Measurements from ENCODE around the gene REM2. TPM values are rescaled to one million over a fixed set of nuclear protein-coding genes. Genes with fewer than 3 reads are reported as not detected.
A peak's percentile ranks its signal among the peaks of the same experiment; 100 is the strongest.

Gene REM2
- total RNA-seq, 4 donors from 2014 or later: 0.42 to 0.44 TPM; not detected in 2

DNA sequence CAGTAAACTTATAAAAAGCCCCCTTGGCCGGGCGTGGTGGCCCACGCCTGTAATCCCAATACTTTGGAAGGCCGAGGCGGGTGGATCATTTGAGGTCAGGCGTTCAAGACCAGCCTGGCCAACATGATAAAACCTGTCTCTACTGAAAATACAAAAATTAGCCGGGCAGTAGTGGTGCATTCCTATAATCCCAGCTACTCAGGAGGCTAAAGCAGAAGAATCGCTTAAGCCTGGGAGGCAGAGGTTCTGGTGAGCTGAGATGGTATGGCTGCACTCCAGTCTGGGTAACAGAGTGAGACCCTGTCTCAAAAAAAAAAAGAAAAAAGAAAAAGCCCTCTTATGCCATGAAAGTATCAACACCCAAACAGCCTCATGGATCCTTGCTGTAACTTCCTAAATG lies 42.5 kb downstream of the REM2 start:
- WGBS, 2 donors: 94 to 95% methylated on average over 8 of the region's 8 CpGs
- no peaks in the 10 kb centered on the region for H3K9me3 ChIP-seq

DNA sequence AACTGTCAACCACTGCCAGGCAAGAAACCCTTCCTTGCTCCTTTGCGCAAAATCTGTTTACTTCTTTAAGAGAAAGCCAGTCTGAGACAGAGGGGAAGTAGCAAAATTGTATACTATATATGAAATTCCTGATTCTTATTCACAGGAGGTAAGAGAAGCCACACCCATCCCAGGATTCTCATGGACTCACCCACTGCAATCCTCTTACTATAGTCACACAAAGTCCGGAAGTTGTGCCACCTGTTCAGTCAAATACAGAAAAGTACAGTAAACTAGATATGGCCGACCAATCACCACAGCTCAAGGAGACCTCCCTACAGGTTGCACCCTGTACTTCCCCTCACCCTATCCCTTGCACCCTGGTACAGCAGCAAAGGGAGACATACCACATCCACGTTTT lies 43.3 kb downstream of the REM2 start:
- no peak for DNase-seq (ENCODE audit: low spot score in 2 of 2)
- Histone ChIP-seq H3K36me3 (peaks cover 2 to 55% (median 7%) of the 10 kb centered on the region in 3 donors), H3K27me3 (no peaks in the 10 kb centered on the region), H3K4me3 (no peak overlapping the region), H3K27ac (no peak overlapping the region), H3K9me3 (no peaks in the 10 kb centered on the region), H3K4me1 (peaks cover 0 to 20% (median 12%) of the 10 kb centered on the region in 4 donors)
- TF ChIP-seq, protein P1, sequence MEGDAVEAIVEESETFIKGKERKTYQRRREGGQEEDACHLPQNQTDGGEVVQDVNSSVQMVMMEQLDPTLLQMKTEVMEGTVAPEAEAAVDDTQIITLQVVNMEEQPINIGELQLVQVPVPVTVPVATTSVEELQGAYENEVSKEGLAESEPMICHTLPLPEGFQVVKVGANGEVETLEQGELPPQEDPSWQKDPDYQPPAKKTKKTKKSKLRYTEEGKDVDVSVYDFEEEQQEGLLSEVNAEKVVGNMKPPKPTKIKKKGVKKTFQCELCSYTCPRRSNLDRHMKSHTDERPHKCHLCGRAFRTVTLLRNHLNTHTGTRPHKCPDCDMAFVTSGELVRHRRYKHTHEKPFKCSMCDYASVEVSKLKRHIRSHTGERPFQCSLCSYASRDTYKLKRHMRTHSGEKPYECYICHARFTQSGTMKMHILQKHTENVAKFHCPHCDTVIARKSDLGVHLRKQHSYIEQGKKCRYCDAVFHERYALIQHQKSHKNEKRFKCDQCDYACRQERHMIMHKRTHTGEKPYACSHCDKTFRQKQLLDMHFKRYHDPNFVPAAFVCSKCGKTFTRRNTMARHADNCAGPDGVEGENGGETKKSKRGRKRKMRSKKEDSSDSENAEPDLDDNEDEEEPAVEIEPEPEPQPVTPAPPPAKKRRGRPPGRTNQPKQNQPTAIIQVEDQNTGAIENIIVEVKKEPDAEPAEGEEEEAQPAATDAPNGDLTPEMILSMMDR (IDR thresholded peaks at IDR 0.05): no peak
- TF ChIP-seq POLR2A (IDR thresholded peaks at IDR 0.05) (no peak), EP300 (IDR thresholded peaks at IDR 0.05) (no peak)
- 81 to 83% methylated on average over 4 of the region's 4 CpGs for WGBS, 2 donors

More for the DNA sequence above, 42.5 kb downstream of the REM2 start:
- Histone ChIP-seq H3K27ac (no peak overlapping the region), H3K4me3 (no peak overlapping the region), H3K27me3 (no peaks in the 10 kb centered on the region), H3K4me1 (peaks cover 0 to 16% (median 12%) of the 10 kb centered on the region in 4 donors), H3K36me3 (peaks cover 2 to 63% (median 7%) of the 10 kb centered on the region in 3 donors)
- no peak for TF ChIP-seq EP300 (IDR thresholded peaks at IDR 0.05)
- no peak for TF ChIP-seq POLR2A (IDR thresholded peaks at IDR 0.05)
- TF ChIP-seq, protein P1 (IDR thresholded peaks at IDR 0.05): no peak
- DNase-seq (ENCODE audit: low spot score in 2 of 2): no peak

DNA sequence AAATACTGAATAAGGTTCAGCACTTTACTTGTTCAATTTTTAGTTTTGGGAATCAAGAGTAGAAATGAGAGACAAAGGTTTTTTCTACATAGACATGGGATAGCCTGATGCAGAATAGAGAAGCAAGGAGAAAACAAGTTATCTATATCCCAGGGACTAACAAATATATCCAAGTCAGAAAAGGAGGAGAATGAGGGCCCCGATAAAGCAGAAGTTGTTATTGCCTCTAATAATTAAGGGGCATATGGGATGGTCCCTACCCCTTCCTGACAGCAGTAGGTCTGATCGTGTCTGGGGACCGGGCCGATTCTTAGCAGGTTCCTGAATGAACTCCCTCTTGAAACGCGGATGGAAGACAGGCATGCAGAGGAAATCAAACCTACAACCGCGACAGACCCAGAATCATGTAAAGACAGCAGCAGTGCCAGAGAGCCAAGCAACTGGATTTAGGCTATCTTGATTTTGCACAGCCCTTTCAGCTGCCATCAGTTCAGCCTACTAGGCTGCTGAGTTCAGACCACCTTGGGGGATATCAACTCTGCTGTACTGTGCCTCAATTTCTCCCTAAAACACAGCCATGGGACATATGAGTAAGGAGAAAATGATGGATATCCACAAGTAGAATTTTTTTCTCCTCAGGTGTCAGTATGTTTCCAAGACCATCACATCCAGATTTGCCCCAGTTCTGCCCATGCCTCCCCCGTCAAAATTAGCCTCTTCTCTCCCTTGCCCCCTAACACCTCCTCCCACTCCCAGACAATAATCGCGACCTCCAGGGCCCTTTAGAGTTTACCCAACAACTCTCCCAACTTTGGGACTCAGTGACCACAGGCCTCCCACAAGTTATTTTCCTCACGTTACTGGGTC lies 45.4 kb downstream of the REM2 start:
- 16 to 19% methylated on average over 12 of the region's 12 CpGs for WGBS, 2 donors
- Histone ChIP-seq H3K4me3 (peak overlapping the region; percentile 44 to 86 (median 75)), H3K9me3 (no peaks in the 10 kb centered on the region), H3K36me3 (peaks cover 2 to 33% (median 7%) of the 10 kb centered on the region in 3 donors), H3K27ac (peak overlapping the region; percentile 62 to 97 (median 90)), H3K4me1 (peaks cover 0 to 20% (median 12%) of the 10 kb centered on the region in 4 donors), H3K27me3 (no peaks in the 10 kb centered on the region)
- DNase-seq (ENCODE audit: low spot score in 2 of 2): peak in 1 of 2 donors; percentile 12
- no peak for TF ChIP-seq POLR2A (IDR thresholded peaks at IDR 0.05)
- TF ChIP-seq, protein P1 (IDR thresholded peaks at IDR 0.05): no peak

DNA sequence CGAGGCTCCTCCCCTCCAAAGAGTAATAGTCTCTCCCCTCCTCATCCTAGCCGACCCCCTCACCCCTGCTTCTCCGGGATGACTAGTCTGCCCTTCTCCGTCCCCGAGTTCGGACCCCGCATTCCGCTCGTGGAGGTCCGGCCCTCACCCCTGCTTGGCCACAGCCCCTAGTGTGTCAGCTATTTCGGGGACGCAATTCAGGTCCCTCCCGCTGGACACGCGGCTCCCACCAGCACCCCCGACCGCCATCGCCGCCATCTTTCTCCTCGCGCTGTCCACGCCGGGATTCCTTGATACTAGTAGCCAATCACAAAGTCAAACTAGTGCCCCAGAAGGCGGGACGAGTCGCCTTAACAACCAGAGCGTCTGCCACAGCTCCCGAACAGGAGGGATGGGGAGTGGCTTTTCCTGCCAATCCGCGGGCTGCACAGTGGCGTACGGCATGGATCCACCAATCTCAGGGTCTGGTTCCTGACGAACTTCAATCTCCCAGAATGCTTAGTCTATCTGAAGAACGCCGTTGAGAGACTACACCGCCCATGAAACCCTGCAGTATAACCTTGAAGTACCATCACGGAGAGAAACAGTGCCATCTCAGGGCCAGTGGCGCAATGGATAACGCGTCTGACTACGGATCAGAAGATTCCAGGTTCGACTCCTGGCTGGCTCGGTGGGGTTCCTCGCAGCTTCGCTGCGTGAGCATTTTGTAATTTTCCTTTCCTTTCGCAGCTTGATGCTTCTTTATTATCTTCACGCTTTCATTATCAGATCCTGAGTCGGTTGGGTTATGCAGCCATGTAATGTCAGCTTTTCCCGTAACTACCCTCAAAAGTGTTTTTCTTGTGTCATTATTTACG lies 46.3 kb downstream of the REM2 start, which contains the start of gene PRMT5:
PRMT5 (minus strand) TSS at position 273 of the 857 bp plus-strand sequence; CDS start at position 258, 15 bp downstream.
- Histone ChIP-seq H3K27ac (peak within 1 kb of the TSS; percentile 84 to 97 (median 90)), H3K36me3 (peaks cover 0 to 25% (median 7%) of the 10 kb centered on the region in 3 donors), H3K4me1 (peaks cover 0 to 20% (median 12%) of the 10 kb centered on the region in 4 donors), H3K9me3 (no peaks in the 10 kb centered on the region), H3K27me3 (no peaks in the 10 kb centered on the region), H3K4me3 (peak within 1 kb of the TSS; percentile 44 to 86 (median 75))
- TF ChIP-seq, protein P1 (IDR thresholded peaks at IDR 0.05): peak in 1 of 5 experiments; percentile 10
- peak; percentile 92 to 93 for TF ChIP-seq EP300 (IDR thresholded peaks at IDR 0.05)
- TF ChIP-seq POLR2A (IDR thresholded peaks at IDR 0.05): peak; percentile 75 to 92
- peak; percentile 98 to 100 for DNase-seq (ENCODE audit: low spot score in 2 of 2)
- WGBS, 2 donors: 0 to 1% methylated on average over 51 of the region's 51 CpGs
